ENCODE measurements around the gene GTF3C1.
"Not testable (repeated sequence)": the region's sequence is repeated elsewhere in the genome, so short reads cannot be mapped to it uniquely, and the experiment has no call there.

The GTF3C1 gene

GRCh38 chr16:27572711-27573110 is 23.0 kb upstream of the GTF3C1 start:
- H3K9me3 Mint-ChIP-seq, result no peaks in the 10 kb centered on the region
- no peak overlapping the region for H3K27ac Mint-ChIP-seq
- H3K36me3 Mint-ChIP-seq (ENCODE audit: low read depth), result peaks cover 3% of the 10 kb centered on the region
- H3K4me3 Mint-ChIP-seq, result no peak overlapping the region
- H3K27me3 Mint-ChIP-seq, result no peaks in the 10 kb centered on the region
- H3K4me1 Mint-ChIP-seq (ENCODE audit: low read depth), result no peaks in the 10 kb centered on the region

- Mint-ChIP-seq H3K36me3 (ENCODE audit: low read depth) (peaks cover 1% of the 10 kb centered on the region), H3K27me3 (no peaks in the 10 kb centered on the region), H3K9me3 (no peaks in the 10 kb centered on the region), H3K4me1 (ENCODE audit: low read depth) (no peaks in the 10 kb centered on the region), H3K4me3 (no peak overlapping the region), H3K27ac (no peak overlapping the region)
Measured at GRCh38 chr16:27571433-27572326, 22.0 kb upstream of the GTF3C1 start.

GRCh38 chr16:27570986-27571385 is 21.3 kb upstream of the GTF3C1 start:
- not testable (repeated sequence) for H3K4me1 Mint-ChIP-seq (ENCODE audit: low read depth); H3K27ac Mint-ChIP-seq; H3K9me3 Mint-ChIP-seq; H3K36me3 Mint-ChIP-seq (ENCODE audit: low read depth); H3K4me3 Mint-ChIP-seq; H3K27me3 Mint-ChIP-seq

- Mint-ChIP-seq H3K4me3 (no peak overlapping the region), H3K36me3 (ENCODE audit: low read depth) (no peaks in the 10 kb centered on the region), H3K4me1 (ENCODE audit: low read depth) (no peaks in the 10 kb centered on the region), H3K27ac (no peak overlapping the region), H3K27me3 (no peaks in the 10 kb centered on the region), H3K9me3 (no peaks in the 10 kb centered on the region)
Measured at GRCh38 chr16:27568077-27568476, 18.4 kb upstream of the GTF3C1 start.

- H3K9me3 Mint-ChIP-seq, result no peaks in the 10 kb centered on the region
- H3K4me3 Mint-ChIP-seq, result no peak overlapping the region
- H3K4me1 Mint-ChIP-seq (ENCODE audit: low read depth), result no peaks in the 10 kb centered on the region
- no peak overlapping the region for H3K27ac Mint-ChIP-seq
- no peaks in the 10 kb centered on the region for H3K27me3 Mint-ChIP-seq
- H3K36me3 Mint-ChIP-seq (ENCODE audit: low read depth), result no peaks in the 10 kb centered on the region
Measured at GRCh38 chr16:27566417-27566816, 16.7 kb upstream of the GTF3C1 start.

GRCh38 chr16:27564224-27564623 is 14.5 kb upstream of the GTF3C1 start:
- H3K4me1 Mint-ChIP-seq (ENCODE audit: low read depth), result no peaks in the 10 kb centered on the region
- H3K27ac Mint-ChIP-seq, result no peak overlapping the region

GRCh38 chr16:27561216-27561615 is 11.5 kb upstream of the GTF3C1 start:
- H3K9me3 Mint-ChIP-seq, result no peaks in the 10 kb centered on the region
- no peaks in the 10 kb centered on the region for H3K4me1 Mint-ChIP-seq (ENCODE audit: low read depth)
- H3K4me3 Mint-ChIP-seq, result no peak overlapping the region
- H3K36me3 Mint-ChIP-seq (ENCODE audit: low read depth), result no peaks in the 10 kb centered on the region
- H3K27ac Mint-ChIP-seq, result no peak overlapping the region
- H3K27me3 Mint-ChIP-seq, result no peaks in the 10 kb centered on the region

More at GRCh38 chr16:27564224-27564623, 14.5 kb upstream of the GTF3C1 start:
- no peaks in the 10 kb centered on the region for H3K9me3 Mint-ChIP-seq
- H3K36me3 Mint-ChIP-seq (ENCODE audit: low read depth), result no peaks in the 10 kb centered on the region
- no peak overlapping the region for H3K4me3 Mint-ChIP-seq
- no peaks in the 10 kb centered on the region for H3K27me3 Mint-ChIP-seq

GRCh38 chr16:27558932-27559331 is 9.2 kb upstream of the GTF3C1 start:
- H3K4me3 Mint-ChIP-seq, result no peak overlapping the region
- no peaks in the 10 kb centered on the region for H3K36me3 Mint-ChIP-seq (ENCODE audit: low read depth)
- no peaks in the 10 kb centered on the region for H3K27me3 Mint-ChIP-seq
- H3K4me1 Mint-ChIP-seq (ENCODE audit: low read depth), result no peaks in the 10 kb centered on the region
- H3K9me3 Mint-ChIP-seq, result no peaks in the 10 kb centered on the region
- no peak overlapping the region for H3K27ac Mint-ChIP-seq

- Mint-ChIP-seq H3K4me1 (ENCODE audit: low read depth) (no peaks in the 10 kb centered on the region), H3K27ac (no peak overlapping the region), H3K9me3 (no peaks in the 10 kb centered on the region), H3K4me3 (no peak overlapping the region), H3K27me3 (no peaks in the 10 kb centered on the region), H3K36me3 (ENCODE audit: low read depth) (no peaks in the 10 kb centered on the region)
Measured at GRCh38 chr16:27558434-27558833, 8.7 kb upstream of the GTF3C1 start.

GRCh38 chr16:27556471-27556870 is 6.8 kb upstream of the GTF3C1 start:
- Mint-ChIP-seq H3K36me3 (ENCODE audit: low read depth) (no peaks in the 10 kb centered on the region), H3K9me3 (no peaks in the 10 kb centered on the region), H3K27ac (no peak overlapping the region), H3K27me3 (no peaks in the 10 kb centered on the region), H3K4me1 (ENCODE audit: low read depth) (no peaks in the 10 kb centered on the region), H3K4me3 (no peak overlapping the region)

- Mint-ChIP-seq H3K27me3 (no peaks in the 10 kb centered on the region), H3K4me3 (peak overlapping the region; percentile 99), H3K27ac (peak overlapping the region; percentile 16), H3K36me3 (ENCODE audit: low read depth) (peaks cover 2% of the 10 kb centered on the region), H3K4me1 (ENCODE audit: low read depth) (peaks cover 42% of the 10 kb centered on the region), H3K9me3 (no peaks in the 10 kb centered on the region)
Measured at GRCh38 chr16:27551036-27551435, 1.3 kb upstream of the GTF3C1 start.

GRCh38 chr16:27550582-27550920 is 838 bp upstream of the GTF3C1 start:
- H3K4me1 Mint-ChIP-seq (ENCODE audit: low read depth), result peaks cover 42% of the 10 kb centered on the region
- H3K9me3 Mint-ChIP-seq, result no peaks in the 10 kb centered on the region
- peak overlapping the region; percentile 99 for H3K4me3 Mint-ChIP-seq
- H3K27me3 Mint-ChIP-seq, result no peaks in the 10 kb centered on the region
- H3K36me3 Mint-ChIP-seq (ENCODE audit: low read depth), result peaks cover 4% of the 10 kb centered on the region
- peak overlapping the region; percentile 94 for H3K27ac Mint-ChIP-seq

- peaks cover 42% of the 10 kb centered on the region for H3K4me1 Mint-ChIP-seq (ENCODE audit: low read depth)
- peak overlapping the region; percentile 94 for H3K27ac Mint-ChIP-seq
- peaks cover 12% of the 10 kb centered on the region for H3K36me3 Mint-ChIP-seq (ENCODE audit: low read depth)
- H3K27me3 Mint-ChIP-seq, result no peaks in the 10 kb centered on the region
- no peaks in the 10 kb centered on the region for H3K9me3 Mint-ChIP-seq
- H3K4me3 Mint-ChIP-seq, result peak overlapping the region; percentile 99
Measured at GRCh38 chr16:27549464-27549745, 308 bp downstream of the GTF3C1 start.

GRCh38 chr16:27547851-27548250 is 1.9 kb downstream of the GTF3C1 start:
- Mint-ChIP-seq H3K4me3 (no peak overlapping the region), H3K4me1 (ENCODE audit: low read depth) (peaks cover 42% of the 10 kb centered on the region), H3K27me3 (no peaks in the 10 kb centered on the region), H3K27ac (peak overlapping the region; percentile 5), H3K9me3 (no peaks in the 10 kb centered on the region), H3K36me3 (ENCODE audit: low read depth) (peaks cover 22% of the 10 kb centered on the region)

GRCh38 chr16:27547134-27547533 is 2.6 kb downstream of the GTF3C1 start:
- Mint-ChIP-seq H3K27ac (no peak overlapping the region), H3K9me3 (no peaks in the 10 kb centered on the region), H3K4me1 (ENCODE audit: low read depth) (peaks cover 42% of the 10 kb centered on the region), H3K27me3 (no peaks in the 10 kb centered on the region), H3K36me3 (ENCODE audit: low read depth) (peaks cover 28% of the 10 kb centered on the region), H3K4me3 (peak overlapping the region; percentile 12)

GRCh38 chr16:27544671-27545070 is 5.0 kb downstream of the GTF3C1 start:
- peaks cover 51% of the 10 kb centered on the region for H3K36me3 Mint-ChIP-seq (ENCODE audit: low read depth)
- H3K27me3 Mint-ChIP-seq, result no peaks in the 10 kb centered on the region
- peaks cover 32% of the 10 kb centered on the region for H3K4me1 Mint-ChIP-seq (ENCODE audit: low read depth)
- no peak overlapping the region for H3K4me3 Mint-ChIP-seq
- H3K9me3 Mint-ChIP-seq, result no peaks in the 10 kb centered on the region
- H3K27ac Mint-ChIP-seq, result no peak overlapping the region

Data from stimulated activated naive CD8-positive, alpha-beta T cell treated with anti-CD3 and anti-CD28 coated beads, Interleukin-15, Interleukin-2, amounts not matched to agents 100 ng/mL and 50 ng/mL, for 24 hours (primary cell).